T-helper 1 cell treated with Interleukin-12 subunit alpha and Interleukin-12 subunit beta and Interleukin-4 antibody, amounts not matched to agents 30 μg/mL and 1 μg/mL, for 36 hours (primary cell): ENCODE results near the gene PRM3.

Experiments used
- H3K27ac Mint-ChIP-seq: one replicate; pipeline ENCODE4 v1.8.0; 2021; ENCODE audit warnings: mild to moderate bottlenecking, mixed read lengths
- H3K27me3 Mint-ChIP-seq: one replicate; pipeline ENCODE4 v1.8.0; 2021; ENCODE audit warnings: low read depth, mixed read lengths
- H3K36me3 Mint-ChIP-seq: one replicate; pipeline ENCODE4 v1.8.0; 2021; ENCODE audit warnings: low read depth, mixed read lengths
- H3K4me1 Mint-ChIP-seq: one replicate; pipeline ENCODE4 v1.8.0; 2021; ENCODE audit warnings: low read depth, mixed read lengths
- H3K4me3 Mint-ChIP-seq: one replicate; pipeline ENCODE4 v1.8.0; 2021; ENCODE audit warnings: mild to moderate bottlenecking, moderate library complexity, mixed read lengths
- H3K9me3 Mint-ChIP-seq: one replicate; pipeline ENCODE4 v1.8.0; 2021; ENCODE audit warnings: mixed read lengths

Gene PRM3

GRCh38 chr16:11251525-11252481 is 21.6 kb downstream of the PRM3 start:
- Mint-ChIP-seq H3K9me3 (no peaks in the 10 kb centered on the region), H3K4me3 (peak overlapping the region; percentile 98), H3K4me1 (peaks cover 43% of the 10 kb centered on the region)

GRCh38 chr16:11250786-11251524 is 22.5 kb downstream of the PRM3 start:
- Mint-ChIP-seq H3K27me3 (no peaks in the 10 kb centered on the region), H3K4me3 (no peak overlapping the region), H3K4me1 (peaks cover 47% of the 10 kb centered on the region), H3K27ac (peak overlapping the region; percentile 52), H3K9me3 (no peaks in the 10 kb centered on the region), H3K36me3 (peaks cover 52% of the 10 kb centered on the region)

More at GRCh38 chr16:11251525-11252481, 21.6 kb downstream of the PRM3 start:
- no peaks in the 10 kb centered on the region for H3K27me3 Mint-ChIP-seq
- H3K27ac Mint-ChIP-seq: peak overlapping the region; percentile 93
- peaks cover 50% of the 10 kb centered on the region for H3K36me3 Mint-ChIP-seq

- H3K9me3 Mint-ChIP-seq: no peaks in the 10 kb centered on the region
- H3K4me3 Mint-ChIP-seq: peak overlapping the region; percentile 4
- H3K4me1 Mint-ChIP-seq: peaks cover 54% of the 10 kb centered on the region
- peak overlapping the region; percentile 52 for H3K27ac Mint-ChIP-seq
- H3K36me3 Mint-ChIP-seq: peaks cover 53% of the 10 kb centered on the region
- H3K27me3 Mint-ChIP-seq: no peaks in the 10 kb centered on the region
Measured at GRCh38 chr16:11250091-11250785, 23.2 kb downstream of the PRM3 start.

- H3K4me3 Mint-ChIP-seq: no peak overlapping the region
- H3K9me3 Mint-ChIP-seq: no peaks in the 10 kb centered on the region
- H3K27ac Mint-ChIP-seq: peak overlapping the region; percentile 60
Measured at GRCh38 chr16:11249233-11250061, 24.0 kb downstream of the PRM3 start.

GRCh38 chr16:11248133-11248532 is 25.3 kb downstream of the PRM3 start:
- H3K27ac Mint-ChIP-seq: no peak overlapping the region
- H3K4me3 Mint-ChIP-seq: no peak overlapping the region
- peaks cover 52% of the 10 kb centered on the region for H3K4me1 Mint-ChIP-seq
- H3K9me3 Mint-ChIP-seq: no peaks in the 10 kb centered on the region
- H3K27me3 Mint-ChIP-seq: no peaks in the 10 kb centered on the region
- H3K36me3 Mint-ChIP-seq: peaks cover 38% of the 10 kb centered on the region

More at GRCh38 chr16:11249233-11250061, 24.0 kb downstream of the PRM3 start:
- H3K4me1 Mint-ChIP-seq: peaks cover 58% of the 10 kb centered on the region
- H3K27me3 Mint-ChIP-seq: no peaks in the 10 kb centered on the region
- peaks cover 50% of the 10 kb centered on the region for H3K36me3 Mint-ChIP-seq

- no peaks in the 10 kb centered on the region for H3K9me3 Mint-ChIP-seq
- H3K4me3 Mint-ChIP-seq: no peak overlapping the region
- H3K4me1 Mint-ChIP-seq: peaks cover 35% of the 10 kb centered on the region
- peak overlapping the region; percentile 22 for H3K27ac Mint-ChIP-seq
- peaks cover 22% of the 10 kb centered on the region for H3K36me3 Mint-ChIP-seq
- no peaks in the 10 kb centered on the region for H3K27me3 Mint-ChIP-seq
Measured at GRCh38 chr16:11245988-11246387, 27.4 kb downstream of the PRM3 start.

GRCh38 chr16:11245222-11245737 is 28.1 kb downstream of the PRM3 start:
- H3K9me3 Mint-ChIP-seq: no peaks in the 10 kb centered on the region
- peak overlapping the region; percentile 55 for H3K27ac Mint-ChIP-seq
- no peak overlapping the region for H3K4me3 Mint-ChIP-seq
- H3K4me1 Mint-ChIP-seq: peaks cover 30% of the 10 kb centered on the region
- peaks cover 17% of the 10 kb centered on the region for H3K36me3 Mint-ChIP-seq
- no peaks in the 10 kb centered on the region for H3K27me3 Mint-ChIP-seq

- H3K4me1 Mint-ChIP-seq: peaks cover 28% of the 10 kb centered on the region
- peaks cover 9% of the 10 kb centered on the region for H3K36me3 Mint-ChIP-seq
- no peak overlapping the region for H3K4me3 Mint-ChIP-seq
- H3K9me3 Mint-ChIP-seq: no peaks in the 10 kb centered on the region
- no peaks in the 10 kb centered on the region for H3K27me3 Mint-ChIP-seq
- no peak overlapping the region for H3K27ac Mint-ChIP-seq
Measured at GRCh38 chr16:11242658-11243057, 30.8 kb downstream of the PRM3 start.

- H3K36me3 Mint-ChIP-seq: peaks cover 5% of the 10 kb centered on the region
- H3K27ac Mint-ChIP-seq: no peak overlapping the region
- H3K27me3 Mint-ChIP-seq: no peaks in the 10 kb centered on the region
- no peak overlapping the region for H3K4me3 Mint-ChIP-seq
- no peaks in the 10 kb centered on the region for H3K9me3 Mint-ChIP-seq
- peaks cover 30% of the 10 kb centered on the region for H3K4me1 Mint-ChIP-seq
Measured at GRCh38 chr16:11241480-11242204, 31.8 kb downstream of the PRM3 start.

GRCh38 chr16:11240636-11241473 is 32.6 kb downstream of the PRM3 start:
- H3K4me3 Mint-ChIP-seq: peak overlapping the region; percentile 39
- no peaks in the 10 kb centered on the region for H3K9me3 Mint-ChIP-seq
- peaks cover 4% of the 10 kb centered on the region for H3K36me3 Mint-ChIP-seq
- peak overlapping the region; percentile 83 for H3K27ac Mint-ChIP-seq
- H3K4me1 Mint-ChIP-seq: peaks cover 29% of the 10 kb centered on the region
- H3K27me3 Mint-ChIP-seq: no peaks in the 10 kb centered on the region

GRCh38 chr16:11239644-11240632 is 33.5 kb downstream of the PRM3 start:
- H3K27ac Mint-ChIP-seq: peak overlapping the region; percentile 83
- no peaks in the 10 kb centered on the region for H3K9me3 Mint-ChIP-seq
- H3K27me3 Mint-ChIP-seq: no peaks in the 10 kb centered on the region
- H3K36me3 Mint-ChIP-seq: peaks cover under 1% of the 10 kb centered on the region
- H3K4me1 Mint-ChIP-seq: peaks cover 26% of the 10 kb centered on the region
- peak overlapping the region; percentile 39 for H3K4me3 Mint-ChIP-seq
